A549 (cell line): ENCODE data around the gene IP6K1. TPM values are rescaled to one million over a fixed set of nuclear protein-coding genes. Genes with fewer than 3 reads are reported as not detected.
"Not testable (repeated sequence)": the region's sequence is repeated elsewhere in the genome, so short reads cannot be mapped to it uniquely, and the experiment has no call there.

ENCODE experiments used
- ATAC-seq, 2 experiments: fragments of 200-7000 bp in 1 of 2; fragments of >200 bp in 1 of 2; cut with Nextera tagmentation in 1 of 2; cut with Tn5 transposase in 1 of 2; 3 replicates each; pipeline versions ENCODE4 v1.8.0 to v1.9.1; 2018 to 2020; ENCODE audit warnings: mild to moderate bottlenecking in 1 of 2, moderate library complexity in 1 of 2
- CTCF ChIA-PET: fragments of 300-600 bp; sonication (Branson Sonifier 250); formaldehyde crosslinking; extraction: SDS; loops from one replicate; lab custom pipeline; 2021; ENCODE audit warnings: antibody characterized with exemption, inconsistent platforms; lab: Yijun Ruan, JAX
- POLR2A ChIA-PET: fragments of 350-600 bp; formaldehyde crosslinking; extraction: SDS; loops from one replicate; lab custom pipeline; 2021; ENCODE audit warnings: antibody characterized with exemption, inconsistent platforms; lab: Yijun Ruan, JAX
- DNase-seq, 2 experiments: peaks; one replicate each; pipeline versions ENCODE4 v3.0.0 to v3.0.0-alpha.2; 2011 to 2016; ENCODE audit warnings: low read depth in 1 of 2, low spot score in 1 of 2
- FAIRE-seq: peaks from 2 replicates; lab custom pipeline; 2011; peaks lifted over from hg19 to GRCh38; lab: Jason Lieb, UNC
- H3K27ac ChIP-seq, 2 experiments: fragments of >200 bp; sonication (Bioruptor Twin); formaldehyde crosslinking; 3 replicates each; pipeline ENCODE4 v1.5.1; 2016 to 2017
- H3K4me1 ChIP-seq: fragments of >200 bp; sonication (Bioruptor Twin); formaldehyde crosslinking; 3 replicates; pipeline ENCODE4 v1.6.1; 2016
- H3K4me2 ChIP-seq: fragments of >200 bp; sonication (Bioruptor Twin); formaldehyde crosslinking; 3 replicates; pipeline ENCODE4 v1.6.1; 2016
- H3K4me3 ChIP-seq: fragments of >200 bp; sonication (Bioruptor Twin); formaldehyde crosslinking; 3 replicates; pipeline ENCODE4 v1.5.1; 2016
- H3K9me3 ChIP-seq: fragments of >200 bp; sonication (Bioruptor Twin); formaldehyde crosslinking; 3 replicates; pipeline ENCODE4 v1.6.1; 2016
- ATOH8 ChIP-seq: fragments of 250-450 bp; sonication (Bioruptor Pico); IDR thresholded peaks from 2 replicates; pipeline ENCODE4 v1.5.0; 2020; ENCODE audit warnings: low read depth, mild to moderate bottlenecking, moderate library complexity
- BHLHE40 ChIP-seq: IDR thresholded peaks from 2 replicates; pipeline ENCODE4 v1.6.1; 2012; ENCODE audit warnings: low read depth, low read length, inconsistent platforms
- CBX2 ChIP-seq: fragments of 200-600 bp; sonication (generic); IDR thresholded peaks from 2 replicates; pipeline ENCODE4 v1.6.1; 2016; ENCODE audit warnings: low read depth, mild to moderate bottlenecking, borderline replicate concordance
- CHD2 ChIP-seq: fragments of 150-350 bp; IDR thresholded peaks from 2 replicates; pipeline ENCODE4 v1.6.1; 2014; ENCODE audit warnings: low read length; ENCODE audit not compliant: partially characterized antibody
- CHD4 ChIP-seq: fragments of 200-600 bp; sonication (generic); IDR thresholded peaks from 2 replicates; pipeline ENCODE4 v1.6.1; 2016; ENCODE audit warnings: antibody characterized with exemption, mild to moderate bottlenecking, borderline replicate concordance
- EHF ChIP-seq: fragments of 250-450 bp; sonication (Bioruptor Pico); IDR thresholded peaks from 2 replicates; pipeline ENCODE4 v1.5.0; 2020; ENCODE audit warnings: mild to moderate bottlenecking
- EHMT2 ChIP-seq: fragments of 200-600 bp; sonication (generic); IDR thresholded peaks from 2 replicates; pipeline ENCODE4 v1.6.1; 2016; ENCODE audit warnings: antibody characterized with exemption, low read depth, mild to moderate bottlenecking, moderate library complexity
- FOSB ChIP-seq: fragments of 250-450 bp; sonication (Bioruptor Pico); IDR thresholded peaks from 2 replicates; pipeline ENCODE4 v1.5.0; 2020; ENCODE audit warnings: mild to moderate bottlenecking, moderate library complexity
- FOSL2 ChIP-seq, 2 experiments: fragments of 450-650 bp in 1 of 2; fragments of >200 bp in 1 of 2; sonication (Bioruptor Twin) in 1 of 2; formaldehyde crosslinking; IDR thresholded peaks; 2 replicates each; pipeline versions ENCODE4 v1.5.0 to v1.6.1; 2016 to 2020; ENCODE audit warnings: mild to moderate bottlenecking in 1 of 2, moderate library complexity in 1 of 2
- FOXS1 ChIP-seq: fragments of 250-450 bp; sonication (Bioruptor Pico); IDR thresholded peaks from 2 replicates; pipeline ENCODE4 v1.5.0; 2020; ENCODE audit warnings: mild to moderate bottlenecking, moderate library complexity
- GATA3 ChIP-seq: IDR thresholded peaks from 2 replicates; pipeline ENCODE4 v1.6.1; 2012; ENCODE audit warnings: borderline replicate concordance
- HDAC2 ChIP-seq: fragments of 200-600 bp; sonication (generic); IDR thresholded peaks from 2 replicates; pipeline ENCODE4 v1.6.1; 2016
- HES2 ChIP-seq: fragments of >200 bp; sonication (Bioruptor Twin); formaldehyde crosslinking; IDR thresholded peaks from 2 replicates; pipeline ENCODE4 v1.6.1; 2016
- HEYL ChIP-seq: fragments of 250-450 bp; sonication (Bioruptor Pico); IDR thresholded peaks from 2 replicates; pipeline ENCODE4 v1.8.0; 2021; ENCODE audit warnings: mild to moderate bottlenecking, moderate library complexity
- HMGXB4 ChIP-seq: fragments of 250-450 bp; sonication (Bioruptor Pico); IDR thresholded peaks from 2 replicates; pipeline ENCODE4 v1.5.0; 2021; ENCODE audit warnings: mild to moderate bottlenecking, moderate library complexity, borderline replicate concordance
- HOXA7 ChIP-seq: fragments of 250-450 bp; sonication (Bioruptor Pico); IDR thresholded peaks from 2 replicates; pipeline ENCODE4 v1.5.0; 2020; ENCODE audit warnings: mild to moderate bottlenecking, moderate library complexity
- HOXB13 ChIP-seq: fragments of 250-450 bp; sonication (Bioruptor Pico); IDR thresholded peaks from 2 replicates; pipeline ENCODE4 v1.5.0; 2020; ENCODE audit warnings: low read depth, mild to moderate bottlenecking, moderate library complexity
- HOXB5 ChIP-seq: fragments of 250-450 bp; sonication (Bioruptor Pico); IDR thresholded peaks from 2 replicates; pipeline ENCODE4 v1.5.0; 2020; ENCODE audit warnings: mild to moderate bottlenecking, moderate library complexity
- JUN ChIP-seq, 2 experiments: fragments of >200 bp; sonication (Bioruptor Twin); formaldehyde crosslinking; IDR thresholded peaks; 2 replicates in 1 of 2; 3 replicates in 1 of 2; pipeline ENCODE4 v1.6.1; 2016 to 2017
- KDM1A ChIP-seq: fragments of 200-600 bp; sonication (generic); IDR thresholded peaks from 2 replicates; pipeline ENCODE4 v1.6.1; 2016; ENCODE audit warnings: low read depth, mild to moderate bottlenecking
- KDM5A ChIP-seq: fragments of 200-600 bp; sonication (generic); IDR thresholded peaks from 2 replicates; pipeline ENCODE4 v1.6.1; 2016; ENCODE audit warnings: antibody characterized with exemption, mild to moderate bottlenecking
- MAFK ChIP-seq: fragments of 450-650 bp; IDR thresholded peaks from 2 replicates; pipeline ENCODE4 v1.6.1; 2014; ENCODE audit not compliant: partially characterized antibody
- MAX ChIP-seq: IDR thresholded peaks from 2 replicates; pipeline ENCODE4 v1.6.1; 2012
- NFE2L2 ChIP-seq: fragments of 150-350 bp; conservative IDR thresholded peaks from 2 replicates; pipeline ENCODE4 v1.6.1; 2014; ENCODE audit warnings: low read length
- PBX3 ChIP-seq: IDR thresholded peaks from 2 replicates; pipeline ENCODE4 v1.6.1; 2012
- PHF8 ChIP-seq: fragments of 200-600 bp; sonication (generic); IDR thresholded peaks from 2 replicates; pipeline ENCODE4 v1.6.1; 2016; ENCODE audit warnings: low read depth, mild to moderate bottlenecking, antibody characterized with exemption, moderate library complexity, borderline replicate concordance
- POLR2AphosphoS2 ChIP-seq: conservative IDR thresholded peaks from 2 replicates; pipeline ENCODE4 v1.6.1; 2012; ENCODE audit warnings: low read length, improper control_type of control experiment, inconsistent platforms
- RAD21 ChIP-seq, 2 experiments: fragments of >200 bp in 1 of 2; sonication (Bioruptor Twin) in 1 of 2; formaldehyde crosslinking in 1 of 2; IDR thresholded peaks in 1 of 2; conservative IDR thresholded peaks in 1 of 2; 2 replicates in 1 of 2; 3 replicates in 1 of 2; pipeline ENCODE4 v1.6.1; 2012 to 2018; ENCODE audit warnings: inconsistent platforms in 1 of 2
- RNF2 ChIP-seq: fragments of 200-600 bp; sonication (generic); IDR thresholded peaks from 2 replicates; pipeline ENCODE4 v1.6.1; 2016; ENCODE audit warnings: low read depth, mild to moderate bottlenecking, antibody characterized with exemption, moderate library complexity, borderline replicate concordance
- SMC3 ChIP-seq: fragments of >200 bp; sonication (Bioruptor Twin); formaldehyde crosslinking; IDR thresholded peaks from 3 replicates; pipeline ENCODE4 v1.6.1; 2018; ENCODE audit warnings: inconsistent platforms
- TFCP2L1 ChIP-seq: fragments of 250-450 bp; sonication (Bioruptor Pico); IDR thresholded peaks from 2 replicates; pipeline ENCODE4 v1.5.0; 2021; ENCODE audit warnings: mild to moderate bottlenecking
- TP53 ChIP-seq: fragments of 250-450 bp; sonication (Bioruptor Pico); IDR thresholded peaks from 2 replicates; pipeline ENCODE4 v1.5.0; 2021; ENCODE audit warnings: mild to moderate bottlenecking, moderate library complexity
- USF2 ChIP-seq: fragments of 450-650 bp; IDR thresholded peaks from 2 replicates; pipeline ENCODE4 v1.6.1; 2014; ENCODE audit warnings: antibody characterized with exemption
- ZC3H11A ChIP-seq: fragments of 450-650 bp; IDR thresholded peaks from 2 replicates; pipeline ENCODE4 v1.6.1; 2014; ENCODE audit warnings: antibody characterized with exemption, mild to moderate bottlenecking
- ZFP36 ChIP-seq: fragments of 450-650 bp; IDR thresholded peaks from 2 replicates; pipeline ENCODE4 v1.6.1; 2014; ENCODE audit warnings: borderline replicate concordance; ENCODE audit not compliant: partially characterized antibody
- ZNF302 ChIP-seq: fragments of 250-450 bp; sonication (Bioruptor Pico); IDR thresholded peaks from 2 replicates; pipeline ENCODE4 v1.9.0; 2021; ENCODE audit warnings: inconsistent platforms, mild to moderate bottlenecking, moderate library complexity
- WGBS: methylation state at CpG from one replicate; pipeline ENCODE4 v1.1.6; 2017; ENCODE audit errors: missing lambda C conversion rate; 5-methylcytosine and 5-hydroxymethylcytosine counted together
- polyA plus RNA-seq, 4 experiments: library from polyadenylated mRNA; depleted of rRNA in 3 of 4; stranded (reverse); fragments of >200 nt; fragmentation: RNase III in 1 of 4; extraction: RNeasy Plus Mini Kit Qiagen cat#74134 plus additional on column Dnase treatment in 1 of 4; gene quantifications; 2 replicates in 3 of 4; 3 replicates in 1 of 4; pipeline ENCODE4 v1.2.3, GENCODE V29; 2011 to 2017

The IP6K1 gene
- polyA plus RNA-seq, 2 of the 4 experiments (the other 2 are of a cell fraction) = 16.2 to 22.2 TPM

- TF ChIP-seq MAX (peak; percentile 70; the same call in 1 of the 2 replicates), HOXA7 (CRISPR knock-in tag) (no peak), SMC3 (no peak), RNF2 (no peak), HES2 (no peak), CHD2 (no peak), HMGXB4 (no peak), HOXB13 (CRISPR knock-in tag) (no peak), POLR2AphosphoS2 (no peak), EHMT2 (no peak), PHF8 (peak; percentile 39; the same call in 1 of the 2 replicates), PBX3 (peak; percentile 33; the same call in 1 of the 2 replicates), KDM1A (no peak), FOXS1 (no peak), USF2 (no peak), CBX2 (no peak), NFE2L2 (no peak), MAFK (no peak), HOXB5 (CRISPR knock-in tag) (no peak), TFCP2L1 (CRISPR knock-in tag) (no peak), RAD21 (conservative IDR thresholded peaks at IDR 0.05 in 1 of 2, IDR thresholded peaks at IDR 0.05 in 1 of 2) (no peak), ZFP36 (no peak), JUN (IDR thresholded peaks at IDR 0.05) (peak; percentile 36 to 67; a peak in 2 of 5 replicates), GATA3 (no peak), BHLHE40 (no peak), CHD4 (no peak), TP53 (CRISPR knock-in tag) (no peak), ZNF302 (CRISPR knock-in tag) (no peak), FOSB (CRISPR knock-in tag) (no peak), FOSL2 (IDR thresholded peaks at IDR 0.05) (no peak), FOSL2 (CRISPR knock-in tag; IDR thresholded peaks at IDR 0.05) (no peak), HDAC2 (no peak), KDM5A (peak; percentile 69), HEYL (CRISPR knock-in tag) (no peak), EHF (no peak), ZC3H11A (no peak), ATOH8 (CRISPR knock-in tag) (no peak)
Observed at GRCh38 chr3:49689046-49689907, 97.1 kb downstream of the IP6K1 start, which contains the start of the genes MST1 and RNF123 (continued).

GRCh38 chr3:49688338-49689045 lies 97.8 kb downstream of the IP6K1 start:
- H3K4me3 ChIP-seq = peak overlapping the region; percentile 92
- H3K4me1 ChIP-seq, POLR2A ChIA-PET, DNase-seq, FAIRE-seq, H3K9me3 ChIP-seq: not testable (repeated sequence)
- H3K27ac ChIP-seq = peak overlapping the region; percentile 86 to 95
- H3K4me2 ChIP-seq = peak overlapping the region; percentile 81
- CTCF ChIA-PET = interaction anchor here (0.6 to 2.9 kb wide), 3 partner anchors 10 to 151 kb away, joined by 3 to 13 read pairs (median 3); no protein-coding TSS in a partner anchor
- ATAC-seq = peak; percentile 1 to 3; a peak in 4 of 6 replicates
- 70% methylated on average over 4 of the region's 7 CpGs for WGBS
